ENCODE data around the gene CCDC154.
"Not testable (repeated sequence)": the region's sequence is repeated elsewhere in the genome, so short reads cannot be mapped to it uniquely, and the experiment has no call there.

Gene CCDC154

GRCh38 chr16:1474082-1474795 lies 29.9 kb upstream of the CCDC154 start:
- DNase-seq: no peak

DNA sequence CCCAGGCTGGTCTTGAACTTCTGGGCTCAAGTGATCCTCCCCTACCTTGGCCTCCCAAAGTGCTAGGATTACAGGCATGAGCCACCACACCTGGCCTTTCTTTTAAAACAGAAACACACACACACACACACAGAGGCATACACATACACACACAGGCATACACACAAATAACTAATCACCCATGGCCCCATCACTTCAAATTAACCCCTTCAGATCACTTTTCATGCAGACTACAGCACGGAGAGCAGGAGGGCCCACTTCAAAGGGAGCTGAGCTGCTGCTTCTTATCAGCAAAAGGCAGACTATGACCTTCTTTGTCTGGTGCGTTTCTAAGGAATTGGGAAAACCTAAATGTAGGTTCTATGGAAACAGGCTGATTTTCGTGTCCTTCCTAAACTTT lies 28.6 kb upstream of the CCDC154 start:
- no peak for DNase-seq

GRCh38 chr16:1471569-1472194 lies 27.3 kb upstream of the CCDC154 start:
- no peak for DNase-seq

DNA sequence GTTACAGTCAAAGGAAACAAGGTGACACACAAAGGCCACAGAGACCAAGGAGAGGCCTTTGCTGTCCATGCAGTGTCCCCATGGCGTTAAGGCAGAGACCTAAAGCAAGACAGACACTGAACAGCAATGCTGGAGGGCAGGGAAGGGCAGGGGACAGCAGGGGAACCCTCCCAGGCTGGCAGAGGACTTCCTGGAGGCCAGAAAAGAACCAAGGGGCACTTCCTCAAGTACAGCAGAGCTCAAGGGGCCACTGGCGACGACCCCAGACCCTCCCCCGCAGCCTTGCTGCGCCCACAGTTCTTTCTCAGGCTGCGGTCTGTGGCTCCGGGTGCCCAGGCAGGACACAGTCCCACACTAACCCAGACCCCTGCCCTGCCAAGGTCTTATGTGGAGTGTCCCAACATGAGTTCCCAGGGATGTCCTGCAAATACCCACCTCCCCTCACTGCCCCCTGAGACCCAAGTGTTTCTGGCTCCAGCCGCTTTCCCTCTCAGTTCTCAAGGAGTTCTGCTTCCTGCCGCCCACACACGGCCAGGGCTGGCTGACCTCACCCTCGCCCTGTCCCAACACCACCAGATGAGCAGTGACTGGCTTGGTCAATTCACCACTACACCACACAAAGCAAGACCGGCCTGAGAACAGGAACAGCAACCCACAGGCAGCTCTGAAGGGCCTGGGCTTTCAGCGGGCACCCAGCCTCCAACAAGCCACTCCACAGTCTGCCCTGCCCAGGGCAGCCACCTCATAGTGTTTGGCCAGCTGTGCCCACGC lies 26.3 kb upstream of the CCDC154 start:
- DNase-seq: peak; percentile 5

DNA sequence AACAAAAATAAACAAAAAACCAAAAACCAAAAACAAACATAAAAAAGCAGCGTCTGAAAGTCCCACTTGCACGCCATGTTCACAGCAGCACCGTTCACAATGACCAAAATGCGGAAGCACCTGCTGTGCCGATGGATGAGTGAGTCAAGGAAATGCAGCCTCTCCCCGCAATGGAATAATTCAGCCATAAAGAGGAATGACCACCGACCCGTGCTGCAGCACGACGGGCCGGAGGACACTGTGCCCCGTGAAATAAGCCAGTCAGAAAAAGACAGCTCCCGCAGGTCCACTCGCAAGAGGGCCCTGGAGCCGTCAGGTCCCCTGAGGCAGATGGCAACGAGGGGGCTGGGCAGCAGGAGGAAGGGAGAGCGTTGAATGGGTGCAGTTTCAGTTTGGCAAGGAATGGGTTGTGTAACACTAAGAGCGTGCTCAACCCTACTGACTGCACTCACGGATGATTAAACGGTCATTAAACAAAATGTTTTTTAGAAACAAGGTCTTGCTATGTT lies 25.4 kb upstream of the CCDC154 start:
- no peak for DNase-seq

DNA sequence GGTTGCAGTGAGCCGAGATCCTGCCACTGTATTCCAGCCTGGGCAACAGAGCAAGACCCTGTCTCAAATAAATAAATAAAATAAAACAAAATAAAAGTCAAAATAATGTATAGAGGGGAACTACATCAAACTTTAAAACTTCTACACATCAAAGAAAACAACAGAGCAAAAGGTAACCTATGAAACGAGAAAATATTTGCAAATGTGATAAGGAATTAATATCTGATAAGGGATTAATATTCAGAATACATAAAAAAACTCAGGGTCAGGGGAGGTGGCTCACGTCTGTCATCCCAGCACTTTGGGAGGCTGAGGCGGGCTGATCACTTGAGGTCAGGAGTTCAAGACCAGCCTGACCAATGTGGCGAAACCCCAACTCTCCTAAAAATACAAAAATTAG lies 24.8 kb upstream of the CCDC154 start:
- DNase-seq: not testable (repeated sequence)

DNA sequence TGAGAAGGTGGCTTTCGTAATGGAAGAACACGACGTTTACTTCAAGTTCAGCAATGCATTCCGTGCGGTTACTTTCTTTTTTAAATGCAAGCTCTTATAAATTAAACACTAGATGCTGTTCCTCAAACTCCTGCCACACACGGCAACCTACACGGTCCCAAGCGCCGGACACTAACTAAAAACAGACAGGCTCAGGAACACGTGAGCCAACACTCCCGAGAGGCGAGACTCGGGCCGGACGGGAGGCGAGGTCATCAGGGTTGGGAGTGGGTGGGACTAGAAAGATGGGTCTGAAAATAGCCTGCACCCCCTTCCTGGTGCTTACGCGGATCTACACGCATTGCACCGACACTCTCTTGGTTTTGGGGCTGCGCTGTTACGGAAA lies 24.1 kb upstream of the CCDC154 start:
- no peak for DNase-seq

DNA sequence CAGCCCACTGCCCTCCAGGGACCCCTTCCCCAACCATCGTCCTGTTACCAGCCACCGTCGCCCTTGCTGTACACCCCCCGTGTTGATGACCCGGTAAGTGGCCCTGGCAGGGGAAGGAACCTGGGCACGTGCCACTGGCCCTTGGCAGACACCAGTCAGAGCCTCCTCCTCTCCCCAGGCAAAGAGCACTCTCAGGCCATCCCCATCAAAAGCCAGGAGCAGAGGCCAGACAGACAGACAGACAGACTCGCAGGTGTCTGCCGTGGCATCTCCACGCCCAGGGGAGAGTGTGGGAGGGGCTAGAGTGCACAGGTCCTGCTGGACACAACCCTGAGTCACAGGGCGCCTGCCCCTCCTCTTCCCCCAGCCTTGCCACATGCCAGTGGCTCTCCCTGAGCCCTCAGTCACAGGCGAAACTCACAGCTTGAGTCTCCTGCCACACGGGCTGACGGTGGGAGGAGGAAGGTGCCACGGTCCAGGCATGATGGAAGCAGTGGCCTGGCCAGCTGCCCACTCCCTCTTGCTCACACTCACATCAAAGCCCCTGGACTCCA lies 22.7 kb upstream of the CCDC154 start:
- DNase-seq: no peak

DNA sequence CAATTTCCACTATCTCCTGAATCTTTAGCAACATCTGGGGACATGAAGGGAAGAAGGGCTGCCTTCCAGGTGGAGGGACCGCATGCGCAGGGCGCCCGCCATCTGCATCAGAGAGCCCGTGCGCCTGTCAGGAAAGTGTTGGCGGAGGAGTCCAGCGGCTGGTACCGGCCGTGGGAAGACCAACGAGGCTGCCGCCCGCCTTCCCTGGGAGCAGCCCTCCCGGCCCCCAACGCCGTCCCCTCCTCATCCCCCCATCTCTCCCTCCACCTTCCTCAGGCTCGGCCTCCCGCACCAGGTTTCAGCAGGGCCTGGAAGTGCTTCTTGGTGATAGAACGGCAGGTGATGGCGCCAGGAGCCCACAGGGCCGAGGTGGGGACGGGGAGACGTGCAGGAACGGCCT lies 21.7 kb upstream of the CCDC154 start:
- DNase-seq: no peak

DNA sequence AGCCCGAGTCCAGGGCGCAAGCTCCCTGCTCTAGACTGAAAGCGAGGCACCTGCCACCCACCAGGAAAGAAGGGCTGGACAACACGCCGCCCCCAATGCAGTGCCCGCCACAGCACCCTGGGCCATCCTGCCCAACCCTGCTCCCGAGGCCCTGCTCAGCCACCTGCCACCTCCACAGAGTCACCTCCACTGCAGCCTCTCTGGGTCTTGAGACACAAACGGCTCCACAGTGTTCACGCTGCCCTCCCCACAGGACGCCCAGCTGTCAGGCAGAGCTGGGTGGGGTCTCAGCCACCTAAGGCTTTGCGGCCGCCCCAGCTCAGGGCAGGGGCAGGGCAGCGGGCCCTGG lies 21.2 kb upstream of the CCDC154 start:
- DNase-seq: no peak

DNA sequence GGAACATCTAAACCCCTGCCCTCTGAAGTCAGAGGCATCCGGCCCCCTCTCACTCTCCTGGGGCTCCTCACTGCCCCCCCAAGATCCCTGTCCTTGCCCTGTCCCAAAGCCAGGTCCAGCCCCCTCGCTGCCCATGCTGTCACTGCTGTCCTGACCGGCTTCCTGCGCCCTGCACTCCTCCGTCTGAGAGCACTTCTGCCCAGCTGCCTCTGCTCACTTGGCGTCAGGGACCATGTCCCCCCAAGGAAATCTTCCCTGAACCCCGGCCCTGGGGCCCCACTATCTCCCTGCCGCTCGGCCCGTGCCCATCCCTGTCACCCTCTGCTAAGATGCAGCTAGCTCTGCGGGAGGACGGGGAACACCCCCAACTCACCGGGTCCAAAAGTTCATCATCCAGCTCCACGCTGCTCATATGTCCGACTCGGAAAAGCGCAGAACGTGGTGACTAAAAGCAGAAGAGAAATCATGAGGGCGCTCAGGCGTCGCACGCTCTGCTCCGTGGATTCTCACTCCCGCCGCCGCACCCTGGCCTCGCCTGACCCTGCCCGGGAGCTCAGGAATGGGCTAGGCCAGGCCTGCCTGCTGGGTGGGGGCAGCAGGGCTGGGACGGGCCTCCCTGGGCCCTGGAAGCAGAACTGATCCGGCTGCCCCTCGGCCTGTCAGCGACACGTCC lies 20.7 kb upstream of the CCDC154 start:
- no peak for DNase-seq

DNA sequence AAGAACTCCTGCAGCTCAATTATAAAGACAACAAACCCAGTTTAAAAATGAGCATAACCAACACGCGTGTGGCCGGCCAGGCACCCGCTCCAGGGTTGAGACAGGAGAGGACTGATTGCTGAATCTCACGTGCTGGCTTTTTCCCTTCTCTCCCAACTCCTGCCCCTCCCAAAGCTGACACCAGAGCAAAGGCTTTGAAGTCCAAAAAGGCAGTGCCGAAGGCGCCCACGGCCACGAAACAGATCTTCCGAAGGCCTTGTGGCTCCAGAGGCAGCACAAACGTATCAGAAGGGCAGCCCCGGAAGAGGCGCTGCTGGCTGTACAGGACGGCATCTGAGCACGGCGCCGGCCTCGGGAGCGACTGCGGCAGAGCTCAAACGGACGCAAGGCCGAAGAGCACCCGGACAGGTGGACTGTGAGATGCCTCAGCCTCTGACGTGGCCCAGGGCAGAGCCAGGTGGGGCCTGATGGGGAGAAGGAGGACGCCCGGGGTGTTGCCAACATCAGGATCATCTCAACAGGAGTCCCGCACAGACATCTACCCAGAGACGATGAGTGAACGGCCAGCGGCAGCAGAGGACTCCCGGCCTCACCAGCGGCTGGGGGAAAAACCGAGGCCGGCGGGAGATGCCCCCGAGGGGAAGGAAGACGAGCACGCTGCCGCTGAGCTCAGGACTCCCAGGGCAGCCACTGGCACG lies 20.0 kb upstream of the CCDC154 start:
- no peak for DNase-seq

- no peak for DNase-seq
Measured at GRCh38 chr16:1461146-1461545, 16.8 kb upstream of the CCDC154 start.

DNA sequence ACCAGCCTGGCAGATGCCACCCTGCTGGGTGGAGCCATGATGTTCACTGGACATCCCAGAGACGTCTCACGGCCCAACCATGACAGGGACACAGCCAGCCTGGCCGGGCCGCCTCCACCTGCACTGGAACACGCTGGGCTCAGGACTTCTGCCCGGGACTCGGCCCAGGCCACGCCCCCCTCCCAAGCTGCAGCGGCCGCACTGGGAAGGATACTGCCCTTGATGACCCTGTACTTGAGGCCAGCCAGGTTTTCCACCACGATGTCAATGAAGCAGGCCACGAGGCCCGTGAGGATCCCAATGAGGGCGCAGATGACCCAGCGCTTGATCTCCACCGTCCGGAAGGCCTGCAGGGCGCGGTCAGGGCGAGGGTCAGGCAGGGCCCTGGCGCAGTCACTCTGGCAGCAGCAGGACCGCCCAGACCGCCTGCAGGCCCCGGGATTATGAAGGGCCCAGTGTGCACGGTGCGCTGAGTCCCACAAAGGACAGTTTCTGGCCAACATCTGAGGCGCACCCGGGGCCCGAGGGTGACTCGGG lies 16.3 kb upstream of the CCDC154 start:
- DNase-seq: no peak

GRCh38 chr16:1459967-1460366 lies 15.6 kb upstream of the CCDC154 start:
- no peak for DNase-seq

DNA sequence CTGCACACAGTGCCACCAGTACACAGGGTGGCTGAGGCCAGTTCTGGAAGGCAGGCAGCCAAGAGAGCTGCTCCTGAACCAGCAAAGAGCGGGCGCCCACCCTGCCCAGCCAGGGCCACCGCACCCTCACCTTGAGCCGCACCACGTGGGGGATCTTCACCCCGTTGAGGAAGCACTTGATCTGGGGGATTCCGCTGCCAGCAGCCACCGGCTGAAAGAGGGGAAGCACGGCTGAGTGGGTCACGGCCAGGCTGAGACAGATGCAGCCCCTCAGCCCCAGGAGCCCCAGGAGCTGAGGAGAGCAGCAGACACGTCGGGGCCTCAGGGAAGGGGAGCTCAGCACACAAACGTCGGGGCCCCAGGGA lies 14.6 kb upstream of the CCDC154 start:
- DNase-seq: no peak

- DNase-seq: no peak
Measured at GRCh38 chr16:1458336-1458976, 14.1 kb upstream of the CCDC154 start.

- DNase-seq: no peak
Measured at GRCh38 chr16:1457489-1458245, 13.3 kb upstream of the CCDC154 start.

- no peak for DNase-seq
Measured at GRCh38 chr16:1456951-1457350, 12.6 kb upstream of the CCDC154 start.

DNA sequence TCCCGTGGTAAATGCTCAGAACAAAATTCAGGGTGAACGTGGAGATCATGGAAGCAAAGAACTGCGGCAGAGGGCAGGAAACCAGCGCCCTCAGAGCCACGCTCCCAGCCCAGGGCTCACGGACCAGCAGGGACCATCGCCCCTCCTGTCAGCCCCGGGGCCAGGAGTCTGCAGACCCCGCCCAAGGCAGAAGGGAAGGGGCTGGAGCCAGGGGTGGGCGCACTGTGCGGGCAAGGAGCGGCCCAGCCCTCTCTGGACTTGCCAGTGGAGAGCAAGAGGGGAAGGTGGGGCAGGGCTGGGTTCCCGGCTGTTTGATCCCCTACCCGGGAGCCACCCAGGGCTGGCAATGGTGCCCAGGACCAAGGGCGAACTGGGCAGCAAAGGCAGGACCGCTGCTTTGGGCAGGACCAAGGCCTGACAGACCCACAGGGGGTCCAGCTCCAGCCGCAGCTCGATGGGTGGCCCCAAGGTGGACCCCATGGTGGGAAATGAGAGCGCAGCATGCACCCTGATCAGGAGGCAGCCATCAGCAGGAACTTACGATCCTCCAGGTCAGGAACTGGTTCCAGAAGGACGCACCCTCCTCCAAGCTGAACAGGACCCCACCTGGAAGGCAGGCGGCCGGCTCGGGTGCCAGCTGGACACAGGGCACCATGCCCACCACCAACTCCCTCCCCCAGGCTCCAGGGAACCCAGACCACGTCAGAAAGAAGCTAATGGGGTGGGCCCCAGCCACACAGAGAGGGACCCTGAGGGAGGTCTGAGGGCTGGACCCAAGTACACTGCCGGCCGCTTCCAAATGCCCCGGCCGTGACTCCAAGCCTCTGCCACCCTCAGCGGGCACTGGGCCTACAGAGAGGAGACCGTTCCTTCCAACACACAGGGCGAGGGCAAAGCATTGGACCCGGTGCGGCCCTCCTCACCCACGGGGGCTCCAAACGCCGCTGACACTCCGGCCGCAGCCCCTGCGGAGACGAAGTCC lies 11.1 kb upstream of the CCDC154 start:
- DNase-seq: no peak
